Measurements from ENCODE around the gene MMP17. TPM values are rescaled to one million over a fixed set of nuclear protein-coding genes. Genes with fewer than 3 reads are reported as not detected.
"Not testable (repeated sequence)": the region's sequence is repeated elsewhere in the genome, so short reads cannot be mapped to it uniquely, and the experiment has no call there.

The MMP17 gene
- total and polyA plus RNA-seq, 2 donors from 2014 or later: 0.82 to 3.2 TPM

- DNase-seq: no peak
- intact Hi-C loops (cut with DNase I): no loop called here
- no peak overlapping the region for H3K9ac ChIP-seq (ENCODE audit: low read length in 3 of 3)
- H3K27me3 ChIP-seq (ENCODE audit: control insufficient read depth, insufficient read depth, low read length): no peaks in the 10 kb centered on the region
- H3K27ac ChIP-seq (ENCODE audit: low read depth in 2 of 2, low read length in 2 of 2): no peak overlapping the region
- no peaks in the 10 kb centered on the region for H3K36me3 ChIP-seq (ENCODE audit: control insufficient read depth in 2 of 3, insufficient read depth in 3 of 3, low read length in 3 of 3)
- H3K4me1 ChIP-seq (ENCODE audit: control insufficient read depth in 2 of 3, insufficient read depth in 2 of 3, low read depth in 1 of 3, low read length in 3 of 3): peaks cover 0 to 3% (median 0%) of the 10 kb centered on the region in 3 donors
- no peak for TF ChIP-seq CTCF (IDR thresholded peaks at IDR 0.05; ENCODE audit: borderline replicate concordance, extremely low read depth, insufficient read depth)
- no peak overlapping the region for H3K4me3 ChIP-seq (ENCODE audit: low read length in 3 of 3)
- FAIRE-seq: no peak
- no peaks in the 10 kb centered on the region for H3K9me3 ChIP-seq (ENCODE audit: control insufficient read depth in 2 of 3, insufficient read depth in 1 of 3, low read length in 3 of 3)
Observed at GRCh38 chr12:131808744-131809371, 19.3 kb upstream of the MMP17 start.

DNA sequence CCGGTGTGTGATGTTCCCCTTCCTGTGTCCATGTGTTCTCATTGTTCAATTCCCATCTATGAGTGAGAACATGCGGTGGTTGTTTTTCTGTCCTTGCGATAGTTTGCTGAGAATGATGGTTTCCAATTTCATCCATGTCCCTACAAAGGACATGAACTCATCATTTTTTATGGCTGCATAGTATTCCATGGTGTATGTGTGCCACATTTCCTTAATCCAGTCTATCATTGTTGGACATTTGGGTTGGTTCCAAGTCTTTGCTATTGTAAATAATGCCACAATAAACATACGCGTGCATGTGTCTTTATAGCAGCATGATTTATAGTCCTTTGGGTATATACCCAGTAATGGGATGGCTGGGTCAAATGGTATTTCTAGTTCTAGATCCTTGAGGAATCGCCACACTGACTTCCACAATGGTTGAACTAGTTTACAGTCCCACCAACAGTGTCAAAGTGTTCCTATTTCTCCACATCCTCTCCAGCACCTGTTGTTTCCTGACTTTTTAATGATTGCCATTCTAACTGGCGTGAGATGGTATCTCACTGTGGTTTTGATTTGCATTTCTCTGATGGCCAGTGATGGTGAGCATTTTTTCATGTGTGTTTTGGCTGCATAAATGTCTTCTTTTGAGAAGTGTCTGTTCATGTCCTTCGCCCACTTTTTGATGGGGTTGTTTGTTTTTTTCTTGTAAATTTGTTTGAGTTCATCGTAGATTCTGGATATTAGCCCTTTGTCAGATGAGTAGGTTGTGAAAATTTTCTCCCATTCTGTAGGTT, 18.5 kb upstream of the MMP17 start:
- H3K36me3 ChIP-seq (ENCODE audit: control insufficient read depth in 2 of 3, insufficient read depth in 3 of 3, low read length in 3 of 3); H3K9me3 ChIP-seq (ENCODE audit: control insufficient read depth in 2 of 3, insufficient read depth in 1 of 3, low read length in 3 of 3); H3K4me1 ChIP-seq (ENCODE audit: control insufficient read depth in 2 of 3, insufficient read depth in 2 of 3, low read depth in 1 of 3, low read length in 3 of 3); intact Hi-C loops (cut with DNase I); DNase-seq; H3K27ac ChIP-seq (ENCODE audit: low read depth in 2 of 2, low read length in 2 of 2); H3K27me3 ChIP-seq (ENCODE audit: control insufficient read depth, insufficient read depth, low read length); H3K9ac ChIP-seq (ENCODE audit: low read length in 3 of 3); H3K4me3 ChIP-seq (ENCODE audit: low read length in 3 of 3); FAIRE-seq: not testable (repeated sequence)

- Histone ChIP-seq H3K9ac (ENCODE audit: low read length in 3 of 3) (no peak overlapping the region), H3K36me3 (ENCODE audit: control insufficient read depth in 2 of 3, insufficient read depth in 3 of 3, low read length in 3 of 3) (no peaks in the 10 kb centered on the region), H3K4me3 (ENCODE audit: low read length in 3 of 3) (no peak overlapping the region), H3K27ac (ENCODE audit: low read depth in 2 of 2, low read length in 2 of 2) (no peak overlapping the region), H3K27me3 (ENCODE audit: control insufficient read depth, insufficient read depth, low read length) (no peaks in the 10 kb centered on the region), H3K9me3 (ENCODE audit: control insufficient read depth in 2 of 3, insufficient read depth in 1 of 3, low read length in 3 of 3) (no peaks in the 10 kb centered on the region), H3K4me1 (ENCODE audit: control insufficient read depth in 2 of 3, insufficient read depth in 2 of 3, low read depth in 1 of 3, low read length in 3 of 3) (no peaks in the 10 kb centered on the region)
- FAIRE-seq (no peak), DNase-seq (no peak)
- TF ChIP-seq CTCF (IDR thresholded peaks at IDR 0.05; ENCODE audit: borderline replicate concordance, extremely low read depth, insufficient read depth): no peak
- intact Hi-C loops (cut with DNase I): no loop called here
Observed at GRCh38 chr12:131810726-131811125, 17.5 kb upstream of the MMP17 start.

DNA sequence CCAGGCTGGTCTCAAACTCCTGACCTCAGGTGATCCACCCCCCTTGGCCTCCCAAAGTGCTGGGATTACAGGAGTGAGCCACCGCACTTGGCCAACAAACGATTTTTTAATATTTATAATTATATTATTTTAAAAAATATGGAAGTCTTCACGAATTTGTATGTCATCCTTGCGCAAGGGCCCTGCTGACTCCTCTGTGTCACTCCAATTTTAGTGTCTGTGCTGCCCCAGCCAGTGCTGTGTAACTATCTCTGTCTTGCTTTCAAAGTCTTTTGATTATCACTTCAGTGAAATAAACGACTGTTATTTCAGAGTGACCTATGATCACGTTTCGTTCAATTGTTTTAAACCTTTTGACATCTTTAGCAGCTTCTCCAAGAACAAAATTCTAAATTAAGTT, 13.1 kb upstream of the MMP17 start:
- no peak overlapping the region for H3K9ac ChIP-seq (ENCODE audit: low read length in 3 of 3)
- intact Hi-C loops (cut with DNase I): no loop called here
- no peak for FAIRE-seq

More for the DNA sequence above, 13.1 kb upstream of the MMP17 start:
- no peak for TF ChIP-seq CTCF (IDR thresholded peaks at IDR 0.05; ENCODE audit: borderline replicate concordance, extremely low read depth, insufficient read depth)
- DNase-seq: no peak
- Histone ChIP-seq H3K9me3 (ENCODE audit: control insufficient read depth in 2 of 3, insufficient read depth in 1 of 3, low read length in 3 of 3) (no peaks in the 10 kb centered on the region), H3K36me3 (ENCODE audit: control insufficient read depth in 2 of 3, insufficient read depth in 3 of 3, low read length in 3 of 3) (no peaks in the 10 kb centered on the region), H3K27me3 (ENCODE audit: control insufficient read depth, insufficient read depth, low read length) (no peaks in the 10 kb centered on the region), H3K27ac (ENCODE audit: low read depth in 2 of 2, low read length in 2 of 2) (no peak overlapping the region), H3K4me1 (ENCODE audit: control insufficient read depth in 2 of 3, insufficient read depth in 2 of 3, low read depth in 1 of 3, low read length in 3 of 3) (no peaks in the 10 kb centered on the region), H3K4me3 (ENCODE audit: low read length in 3 of 3) (no peak overlapping the region)
